Natural killer cell (primary cell): ENCODE measurements around the gene STBD1. TPM values are rescaled to one million over a fixed set of nuclear protein-coding genes. Genes with fewer than 3 reads are reported as not detected.

ENCODE experiments used
- ATAC-seq, 3 donors: fragments of 150-1000 bp in 2 of 3; fragments of 200-7000 bp in 1 of 3; cut with Tn5 transposase; 1 replicate in 1 of 3; 2 replicates in 2 of 3; pipeline ENCODE4 v1.10.0; 2021; ENCODE audit warnings: mild to moderate bottlenecking in 2 of 3, moderate library complexity in 2 of 3
- DNase-seq, 2 donors: peaks; one replicate each; pipeline versions ENCODE4 v3.0.0 to v3.0.0-alpha.2; 2013 to 2021; ENCODE audit warnings: mixed read lengths in 1 of 2
- H3K27ac ChIP-seq: one replicate; pipeline ENCODE4 v1.5.1; 2013; ENCODE audit warnings: mild to moderate bottlenecking, low read length
- H3K27me3 ChIP-seq: one replicate; pipeline ENCODE4 v1.6.1; 2013; ENCODE audit warnings: low read length; ENCODE audit not compliant: control insufficient read depth, insufficient read depth
- H3K36me3 ChIP-seq: one replicate; pipeline ENCODE4 v1.6.1; 2013; ENCODE audit warnings: low read length; ENCODE audit not compliant: control insufficient read depth, insufficient read depth
- H3K4me1 ChIP-seq: one replicate; pipeline ENCODE4 v1.6.1; 2013; ENCODE audit warnings: low read length; ENCODE audit not compliant: control insufficient read depth, insufficient read depth
- H3K4me3 ChIP-seq: one replicate; pipeline ENCODE4 v1.5.1; 2013; ENCODE audit warnings: low read length
- H3K9me3 ChIP-seq: one replicate; pipeline ENCODE4 v1.6.1; 2013; ENCODE audit warnings: low read length; ENCODE audit not compliant: control insufficient read depth, insufficient read depth
- H3K27ac Mint-ChIP-seq, 2 donors: one replicate each; pipeline ENCODE4 v1.8.0; 2022; ENCODE audit warnings: mild to moderate bottlenecking in 2 of 2, mixed read lengths in 2 of 2, moderate library complexity in 1 of 2
- H3K27me3 Mint-ChIP-seq, 2 donors: one replicate each; pipeline ENCODE4 v1.8.0; 2022; ENCODE audit warnings: low read depth in 2 of 2, mixed read lengths in 2 of 2
- H3K36me3 Mint-ChIP-seq: one replicate; pipeline ENCODE4 v1.8.0; 2022; ENCODE audit warnings: mixed read lengths
- H3K4me1 Mint-ChIP-seq, 2 donors: one replicate each; pipeline ENCODE4 v1.8.0; 2022; ENCODE audit warnings: mixed read lengths in 2 of 2
- H3K4me3 Mint-ChIP-seq: one replicate; pipeline ENCODE4 v1.8.0; 2022; ENCODE audit warnings: mild to moderate bottlenecking, moderate library complexity, mixed read lengths
- H3K9me3 Mint-ChIP-seq, 2 donors: one replicate each; pipeline ENCODE4 v1.8.0; 2022; ENCODE audit warnings: mixed read lengths in 2 of 2
- CTCF ChIP-seq: fragments of 200-600 bp; IDR thresholded peaks from one replicate; pipeline ENCODE4 v1.8.0; 2022; ENCODE audit warnings: antibody characterized with exemption
- WGBS: methylation state at CpG from one replicate; pipeline ENCODE4 v1.1.7; 2013; ENCODE audit warnings: missing lambda C conversion rate; ENCODE audit not compliant: insufficient coverage; 5-methylcytosine and 5-hydroxymethylcytosine counted together
- intact Hi-C: fragments of 100-400 bp; cut with micrococcal nuclease; formaldehyde crosslinking; loops from one replicate; pipeline ENCODE4 v1.14.2; 2022
- total RNA-seq, 4 donors: library from RNA; stranded (reverse); fragments of 120-200 nt in 1 of 4; gene quantifications; one replicate each; pipeline versions ENCODE4 v1.2.3 to v1.2.4, GENCODE V29; 2013 to 2022

Gene STBD1
- total RNA-seq, 3 donors from 2014 or later (not counting 1 experiment from before 2014, with no cell fraction given): 0.15 to 1.3 (median 0.26) TPM

GRCh38 chr4:76277667-76278066 is 28.9 kb upstream of the STBD1 start:
- intact Hi-C loops: no loop called here
- peaks cover 21 to 24% of the 10 kb centered on the region in 2 donors for H3K4me1 Mint-ChIP-seq
- H3K27me3 ChIP-seq: peaks cover 16% of the 10 kb centered on the region
- no peak overlapping the region for H3K4me3 ChIP-seq
- no peak overlapping the region for H3K4me3 Mint-ChIP-seq
- no peaks in the 10 kb centered on the region for H3K36me3 ChIP-seq
- H3K27me3 Mint-ChIP-seq: peaks cover 69 to 85% of the 10 kb centered on the region in 2 donors
- H3K4me1 ChIP-seq: peaks cover 12% of the 10 kb centered on the region
- no peaks in the 10 kb centered on the region for H3K9me3 Mint-ChIP-seq
- no peaks in the 10 kb centered on the region for H3K9me3 ChIP-seq
- no peak for TF ChIP-seq CTCF
- ATAC-seq (no peak), DNase-seq (no peak)
- no peak overlapping the region for H3K27ac Mint-ChIP-seq
- no CpG with 5 or more reads among the region's 1 CpG for WGBS
- H3K36me3 Mint-ChIP-seq: no peaks in the 10 kb centered on the region
- no peak overlapping the region for H3K27ac ChIP-seq

- ATAC-seq: no peak
- no peak for TF ChIP-seq CTCF
- intact Hi-C loops: no loop called here
Measured at GRCh38 chr4:76278583-76278982, 27.9 kb upstream of the STBD1 start.

GRCh38 chr4:76279462-76279861 is 27.1 kb upstream of the STBD1 start:
- no peak for ATAC-seq
- intact Hi-C loops: no loop called here
- Mint-ChIP-seq H3K4me3 (no peak overlapping the region), H3K36me3 (no peaks in the 10 kb centered on the region), H3K4me1 (peaks cover 28 to 30% of the 10 kb centered on the region in 2 donors), H3K9me3 (no peaks in the 10 kb centered on the region), H3K27ac (no peak overlapping the region), H3K27me3 (peaks cover 53 to 73% of the 10 kb centered on the region in 2 donors)
- no peaks in the 10 kb centered on the region for H3K9me3 ChIP-seq
- H3K27me3 ChIP-seq: peaks cover 16% of the 10 kb centered on the region
- peaks cover 12% of the 10 kb centered on the region for H3K4me1 ChIP-seq
- 81% methylated on average over 3 of the region's 4 CpGs for WGBS
- DNase-seq: peak in 1 of 2 donors; percentile 53
- H3K27ac ChIP-seq: no peak overlapping the region
- H3K36me3 ChIP-seq: no peaks in the 10 kb centered on the region
- H3K4me3 ChIP-seq: no peak overlapping the region
- TF ChIP-seq CTCF: no peak

More at GRCh38 chr4:76278583-76278982, 27.9 kb upstream of the STBD1 start:
- Mint-ChIP-seq H3K4me1 (peaks cover 21 to 24% of the 10 kb centered on the region in 2 donors), H3K27ac (no peak overlapping the region), H3K36me3 (no peaks in the 10 kb centered on the region), H3K9me3 (no peaks in the 10 kb centered on the region), H3K4me3 (no peak overlapping the region), H3K27me3 (peaks cover 60 to 75% of the 10 kb centered on the region in 2 donors)
- Histone ChIP-seq H3K9me3 (no peaks in the 10 kb centered on the region), H3K4me1 (peaks cover 12% of the 10 kb centered on the region), H3K27me3 (peaks cover 16% of the 10 kb centered on the region), H3K36me3 (no peaks in the 10 kb centered on the region), H3K27ac (no peak overlapping the region), H3K4me3 (no peak overlapping the region)
- no CpG with 5 or more reads among the region's 1 CpG for WGBS
- DNase-seq: no peak
